HG02973 (cell line): Measurements from ENCODE around the gene STK40.
A peak's percentile ranks its signal among the peaks of the same experiment; 100 is the strongest.

Source experiments
- ATAC-seq: cut with Tn5 transposase; IDR thresholded peaks from one replicate; pipeline ENCODE4 v1.9.1; 2021; ENCODE audit warnings: moderate library complexity; ENCODE audit not compliant: unreplicated experiment

Gene STK40

GRCh38 chr1:36385410-36386264 lies at the start of gene STK40:
Gene STK40, minus strand, starts transcription at chr1:36385924. Its CDS starts 24,592 bp downstream, at chr1:36361332.
- peak; percentile 83 for ATAC-seq

- ATAC-seq, result no peak
Observed at GRCh38 chr1:36433102-36433501, 47.4 kb upstream of the STK40 start.

GRCh38 chr1:36432616-36433015 lies 46.9 kb upstream of the STK40 start:
- ATAC-seq, result no peak

- ATAC-seq, result no peak
Observed at GRCh38 chr1:36425791-36426190, 40.1 kb upstream of the STK40 start.

GRCh38 chr1:36421649-36422048 lies 35.9 kb upstream of the STK40 start:
- ATAC-seq, result no peak

GRCh38 chr1:36420836-36421317 lies 35.2 kb upstream of the STK40 start:
- no peak for ATAC-seq

GRCh38 chr1:36420409-36420808 lies 34.7 kb upstream of the STK40 start:
- no peak for ATAC-seq

GRCh38 chr1:36419569-36419968 lies 33.8 kb upstream of the STK40 start:
- no peak for ATAC-seq

GRCh38 chr1:36419140-36419539 lies 33.4 kb upstream of the STK40 start:
- no peak for ATAC-seq

- ATAC-seq, result no peak
Observed at GRCh38 chr1:36417931-36418330, 32.2 kb upstream of the STK40 start.

- no peak for ATAC-seq
Observed at GRCh38 chr1:36415661-36416326, 30.1 kb upstream of the STK40 start.

- no peak for ATAC-seq
Observed at GRCh38 chr1:36414384-36414783, 28.7 kb upstream of the STK40 start.

GRCh38 chr1:36411674-36412648 lies 26.2 kb upstream of the STK40 start:
- ATAC-seq, result no peak

GRCh38 chr1:36408479-36408878 lies 22.8 kb upstream of the STK40 start:
- ATAC-seq, result no peak

GRCh38 chr1:36406440-36406839 lies 20.7 kb upstream of the STK40 start:
- no peak for ATAC-seq

- ATAC-seq, result no peak
Observed at GRCh38 chr1:36402504-36402890, 16.8 kb upstream of the STK40 start.

GRCh38 chr1:36401602-36402503 lies 16.1 kb upstream of the STK40 start:
- no peak for ATAC-seq

GRCh38 chr1:36400825-36401601 lies 15.3 kb upstream of the STK40 start:
- ATAC-seq, result no peak

GRCh38 chr1:36400514-36400824 lies 14.7 kb upstream of the STK40 start:
- ATAC-seq, result no peak
